ENCODE data around the gene DKKL1. TPM values are rescaled to one million over a fixed set of nuclear protein-coding genes. Genes with fewer than 3 reads are reported as not detected.

DKKL1 gene
- total RNA-seq, 6 donors from 2014 or later, result 0.40 to 0.69 (median 0.61) TPM; not detected in 3

DNA sequence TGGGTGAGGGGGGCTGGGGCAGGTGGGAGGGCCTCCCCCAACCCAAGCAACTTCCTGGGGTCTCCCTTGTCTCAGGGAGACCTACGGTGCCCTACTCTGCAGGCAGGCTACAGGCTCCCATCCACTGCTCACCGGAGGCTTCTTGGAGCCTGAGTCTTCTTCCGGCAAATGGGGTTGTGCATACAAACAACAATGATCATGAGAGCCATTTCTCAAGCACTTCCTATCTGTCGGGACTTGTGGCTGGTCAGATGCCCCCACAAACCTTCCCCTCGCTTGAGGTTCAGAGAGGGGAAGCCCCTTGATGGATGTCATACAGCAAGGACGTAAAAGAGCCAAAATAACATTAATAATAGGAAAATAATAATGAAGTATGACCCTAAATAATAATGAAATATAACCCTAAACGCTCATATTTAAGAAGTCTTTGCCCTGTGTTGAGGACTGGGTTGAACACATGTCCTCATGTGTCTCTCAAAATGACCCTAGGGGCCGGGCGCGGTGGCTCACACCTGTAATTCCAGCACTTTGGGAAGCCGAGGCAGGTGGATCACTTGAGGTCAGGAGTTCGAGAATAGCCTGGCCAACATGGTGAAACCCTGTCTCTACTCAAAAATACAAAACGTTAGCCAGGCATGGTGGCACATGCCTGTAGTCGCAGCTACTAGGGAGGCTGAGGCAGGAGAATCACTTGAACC, 27.7 kb upstream of the DKKL1 start:
- Histone ChIP-seq H3K9me3 (no peaks in the 10 kb centered on the region), H3K27ac (peak overlapping the region; percentile 65 to 88 (median 76)), H3K36me3 (peaks cover 0 to 12% (median 5%) of the 10 kb centered on the region in 4 donors), H3K27me3 (no peaks in the 10 kb centered on the region), H3K4me3 (peak overlapping the region in 3 of 4 donors; percentile 38 to 54 (median 46)), H3K4me1 (peaks cover 41 to 59% (median 44%) of the 10 kb centered on the region in 4 donors)
- peak in 1 of 4 donors; percentile 51 for TF ChIP-seq POLR2A (IDR thresholded peaks at IDR 0.05)
- TF ChIP-seq, protein P1, sequence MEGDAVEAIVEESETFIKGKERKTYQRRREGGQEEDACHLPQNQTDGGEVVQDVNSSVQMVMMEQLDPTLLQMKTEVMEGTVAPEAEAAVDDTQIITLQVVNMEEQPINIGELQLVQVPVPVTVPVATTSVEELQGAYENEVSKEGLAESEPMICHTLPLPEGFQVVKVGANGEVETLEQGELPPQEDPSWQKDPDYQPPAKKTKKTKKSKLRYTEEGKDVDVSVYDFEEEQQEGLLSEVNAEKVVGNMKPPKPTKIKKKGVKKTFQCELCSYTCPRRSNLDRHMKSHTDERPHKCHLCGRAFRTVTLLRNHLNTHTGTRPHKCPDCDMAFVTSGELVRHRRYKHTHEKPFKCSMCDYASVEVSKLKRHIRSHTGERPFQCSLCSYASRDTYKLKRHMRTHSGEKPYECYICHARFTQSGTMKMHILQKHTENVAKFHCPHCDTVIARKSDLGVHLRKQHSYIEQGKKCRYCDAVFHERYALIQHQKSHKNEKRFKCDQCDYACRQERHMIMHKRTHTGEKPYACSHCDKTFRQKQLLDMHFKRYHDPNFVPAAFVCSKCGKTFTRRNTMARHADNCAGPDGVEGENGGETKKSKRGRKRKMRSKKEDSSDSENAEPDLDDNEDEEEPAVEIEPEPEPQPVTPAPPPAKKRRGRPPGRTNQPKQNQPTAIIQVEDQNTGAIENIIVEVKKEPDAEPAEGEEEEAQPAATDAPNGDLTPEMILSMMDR (IDR thresholded peaks at IDR 0.05), result no peak
- no peak for TF ChIP-seq EP300 (IDR thresholded peaks at IDR 0.05)
- no peak for TF ChIP-seq POLR2AphosphoS5 (IDR thresholded peaks at IDR 0.05)
- no peak for DNase-seq
- no peak for ATAC-seq (ENCODE audit: low FRiP score in 2 of 2)
- WGBS, 2 donors, result 70 to 77% methylated on average over 10 to 14 of the region's 14 CpGs

DNA sequence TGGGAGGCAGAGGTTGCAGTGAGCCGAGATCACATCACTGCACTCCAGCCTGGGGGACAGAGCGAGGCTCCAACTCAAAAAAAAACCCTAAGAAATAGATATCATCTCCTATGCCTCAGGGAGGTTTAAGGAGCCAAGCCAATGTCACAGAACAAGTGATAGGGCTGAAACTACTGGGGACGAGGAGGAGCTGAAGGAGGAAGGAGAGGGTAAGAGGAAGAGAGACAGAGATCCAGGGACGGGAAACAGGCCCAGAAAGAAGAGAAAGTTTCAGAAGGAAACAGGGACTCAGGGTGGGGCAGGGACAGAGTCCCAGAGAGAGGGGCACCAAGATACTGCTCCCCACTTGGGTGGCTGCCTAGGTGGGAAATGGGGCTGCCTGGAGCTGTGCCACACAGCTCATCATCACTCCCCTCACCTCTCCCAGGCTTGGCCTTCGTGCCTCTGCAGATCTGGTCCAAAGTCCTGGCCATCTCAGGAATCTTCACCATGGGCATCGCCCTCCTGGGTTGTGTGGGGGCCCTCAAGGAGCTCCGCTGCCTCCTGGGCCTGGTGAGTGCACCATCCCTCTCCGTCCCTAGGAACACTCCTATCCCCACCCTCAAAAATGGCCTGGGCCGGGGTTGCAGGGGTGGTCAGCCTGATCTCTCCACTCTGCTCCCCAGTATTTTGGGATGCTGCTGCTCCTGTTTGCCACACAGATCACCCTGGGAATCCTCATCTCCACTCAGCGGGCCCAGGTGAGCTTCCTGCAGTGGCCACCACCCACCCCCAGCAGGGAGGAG, 27.0 kb upstream of the DKKL1 start:
- DNase-seq (no peak), ATAC-seq (ENCODE audit: low FRiP score in 2 of 2) (no peak)
- Histone ChIP-seq H3K27ac (peak overlapping the region in 2 of 4 donors; percentile 84 to 88), H3K4me1 (peaks cover 44 to 64% (median 49%) of the 10 kb centered on the region in 4 donors), H3K36me3 (peaks cover 0 to 16% (median 11%) of the 10 kb centered on the region in 4 donors), H3K4me3 (peak overlapping the region in 1 of 4 donors; percentile 54), H3K27me3 (no peaks in the 10 kb centered on the region), H3K9me3 (no peaks in the 10 kb centered on the region)
- WGBS, 2 donors, result 87 to 90% methylated on average over 8 to 10 of the region's 10 CpGs
- TF ChIP-seq POLR2AphosphoS5 (IDR thresholded peaks at IDR 0.05) (no peak), EP300 (IDR thresholded peaks at IDR 0.05) (no peak), POLR2A (IDR thresholded peaks at IDR 0.05) (no peak)
- TF ChIP-seq, protein P1 (IDR thresholded peaks at IDR 0.05), result no peak

DNA sequence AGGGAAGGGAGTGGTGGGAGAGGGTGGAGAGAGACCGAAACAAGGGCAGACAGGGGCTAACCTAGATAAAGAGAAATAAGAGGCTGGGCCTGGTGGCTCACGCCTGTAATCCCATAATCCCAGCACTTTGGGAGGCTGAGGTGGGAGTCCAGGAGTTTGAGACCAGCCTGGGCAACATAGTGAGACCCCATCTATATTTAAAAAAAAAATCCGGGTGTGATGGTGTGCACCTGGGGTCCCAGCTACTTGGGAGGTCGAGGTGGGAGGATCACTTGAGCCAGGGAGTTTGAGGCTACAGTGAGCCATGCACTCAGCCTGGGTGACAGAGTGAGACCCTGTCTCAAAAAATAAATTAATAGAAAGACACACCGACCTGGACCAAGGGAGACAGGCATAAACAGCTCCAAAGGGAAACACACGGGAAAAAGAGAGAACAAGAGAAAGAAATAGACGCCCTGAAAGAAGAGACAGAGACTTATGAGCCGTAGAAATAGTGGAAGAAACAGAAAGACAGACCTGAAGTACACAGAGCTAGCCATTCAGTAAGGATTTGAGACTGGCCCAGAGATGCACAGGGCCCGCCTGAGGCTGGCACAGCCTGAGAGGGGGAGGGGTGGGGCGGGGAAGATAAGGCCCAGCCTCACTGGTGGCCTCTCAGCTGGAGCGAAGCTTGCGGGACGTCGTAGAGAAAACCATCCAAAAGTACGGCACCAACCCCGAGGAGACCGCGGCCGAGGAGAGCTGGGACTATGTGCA, 26.2 kb upstream of the DKKL1 start:
- Histone ChIP-seq H3K36me3 (peaks cover 0 to 22% (median 18%) of the 10 kb centered on the region in 4 donors), H3K27ac (no peak overlapping the region), H3K4me3 (no peak overlapping the region), H3K27me3 (no peaks in the 10 kb centered on the region), H3K4me1 (peaks cover 44 to 64% (median 50%) of the 10 kb centered on the region in 4 donors), H3K9me3 (no peaks in the 10 kb centered on the region)
- no peak for TF ChIP-seq POLR2AphosphoS5 (IDR thresholded peaks at IDR 0.05)
- TF ChIP-seq, protein P1 (IDR thresholded peaks at IDR 0.05), result no peak
- TF ChIP-seq EP300 (IDR thresholded peaks at IDR 0.05), result no peak
- DNase-seq (no peak), ATAC-seq (ENCODE audit: low FRiP score in 2 of 2) (no peak)
- WGBS, 2 donors, result 84 to 89% methylated on average over 16 to 19 of the region's 19 CpGs

DNA sequence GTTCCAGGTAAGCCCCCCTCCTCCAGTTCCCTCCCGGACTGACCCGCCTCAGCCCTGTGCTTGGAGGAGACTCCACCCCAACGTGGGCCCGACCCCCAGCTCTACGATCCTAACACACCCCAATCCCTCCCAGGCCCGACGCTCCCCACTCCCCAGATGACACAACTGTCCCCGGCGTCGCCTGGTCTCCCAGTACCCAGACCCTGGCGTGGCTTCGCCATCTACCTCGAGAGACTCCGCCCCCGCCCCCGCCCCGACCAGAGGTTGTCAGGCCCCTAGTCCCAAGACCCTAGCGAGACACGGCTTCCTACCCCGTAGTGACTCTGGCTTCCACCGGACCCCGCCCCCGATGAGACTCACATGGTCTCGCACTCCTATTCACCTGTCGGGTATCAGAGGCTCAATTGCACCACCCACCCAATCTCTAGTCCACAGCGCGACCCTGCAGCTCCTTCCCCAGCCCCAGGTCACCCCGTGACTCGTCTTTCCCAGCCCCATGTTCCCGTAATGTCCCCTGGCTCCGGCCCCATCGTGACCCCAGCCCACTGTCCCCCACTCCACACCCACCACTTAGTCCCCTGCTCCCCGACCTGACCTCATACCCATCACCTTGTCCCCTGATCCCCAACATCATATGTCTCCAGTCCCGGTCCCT, 25.5 kb upstream of the DKKL1 start:
- peak overlapping the region in 3 of 4 donors; percentile 42 to 57 (median 54) for H3K4me3 ChIP-seq
- DNase-seq, result peak in 1 of 2 donors; percentile 53
- 59 to 63% methylated on average over 34 of the region's 34 CpGs for WGBS, 2 donors
- H3K36me3 ChIP-seq, result peaks cover 0 to 30% (median 25%) of the 10 kb centered on the region in 4 donors
- H3K27me3 ChIP-seq, result no peaks in the 10 kb centered on the region
- peak overlapping the region in 2 of 4 donors; percentile 87 to 91 for H3K27ac ChIP-seq
- TF ChIP-seq, protein P1 (IDR thresholded peaks at IDR 0.05), result no peak
- TF ChIP-seq EP300 (IDR thresholded peaks at IDR 0.05), result no peak
- no peak for TF ChIP-seq POLR2A (IDR thresholded peaks at IDR 0.05)
- no peak for TF ChIP-seq POLR2AphosphoS5 (IDR thresholded peaks at IDR 0.05)
- peaks cover 44 to 62% (median 50%) of the 10 kb centered on the region in 4 donors for H3K4me1 ChIP-seq
- no peaks in the 10 kb centered on the region for H3K9me3 ChIP-seq
- no peak for ATAC-seq (ENCODE audit: low FRiP score in 2 of 2)
